ENCODE data around the gene UBP1. TPM values are rescaled to one million over a fixed set of nuclear protein-coding genes. Genes with fewer than 3 reads are reported as not detected.
A peak's percentile ranks its signal among the peaks of the same experiment; 100 is the strongest.
"Not testable (repeated sequence)": the region's sequence is repeated elsewhere in the genome, so short reads cannot be mapped to it uniquely, and the experiment has no call there.

Gene UBP1
- total RNA-seq, 1 donor: 79.5 TPM

GRCh38 chr3:33425453-33425852 lies 14.8 kb downstream of the UBP1 start:
- TF ChIP-seq CTCF (IDR thresholded peaks at IDR 0.05; ENCODE audit: insufficient read depth, low read depth, low read length): no peak
- DNase-seq (ENCODE audit: low read depth): peak; percentile 52
- H3K4me3 ChIP-seq (ENCODE audit: low read depth, low read length): no peak overlapping the region

- no peak for TF ChIP-seq CTCF (IDR thresholded peaks at IDR 0.05; ENCODE audit: insufficient read depth, low read depth, low read length)
- H3K4me3 ChIP-seq (ENCODE audit: low read depth, low read length): no peak overlapping the region
- DNase-seq (ENCODE audit: low read depth): no peak
Measured at GRCh38 chr3:33424606-33425452, 15.4 kb downstream of the UBP1 start.

GRCh38 chr3:33420966-33421365 lies 19.2 kb downstream of the UBP1 start:
- DNase-seq (ENCODE audit: low read depth): no peak
- no peak overlapping the region for H3K4me3 ChIP-seq (ENCODE audit: low read depth, low read length)
- peak; percentile 23 for TF ChIP-seq CTCF (IDR thresholded peaks at IDR 0.05; ENCODE audit: insufficient read depth, low read depth, low read length)

- no peak for DNase-seq (ENCODE audit: low read depth)
- H3K4me3 ChIP-seq (ENCODE audit: low read depth, low read length): no peak overlapping the region
- no peak for TF ChIP-seq CTCF (IDR thresholded peaks at IDR 0.05; ENCODE audit: insufficient read depth, low read depth, low read length)
Measured at GRCh38 chr3:33419948-33420347, 20.3 kb downstream of the UBP1 start.

DNA sequence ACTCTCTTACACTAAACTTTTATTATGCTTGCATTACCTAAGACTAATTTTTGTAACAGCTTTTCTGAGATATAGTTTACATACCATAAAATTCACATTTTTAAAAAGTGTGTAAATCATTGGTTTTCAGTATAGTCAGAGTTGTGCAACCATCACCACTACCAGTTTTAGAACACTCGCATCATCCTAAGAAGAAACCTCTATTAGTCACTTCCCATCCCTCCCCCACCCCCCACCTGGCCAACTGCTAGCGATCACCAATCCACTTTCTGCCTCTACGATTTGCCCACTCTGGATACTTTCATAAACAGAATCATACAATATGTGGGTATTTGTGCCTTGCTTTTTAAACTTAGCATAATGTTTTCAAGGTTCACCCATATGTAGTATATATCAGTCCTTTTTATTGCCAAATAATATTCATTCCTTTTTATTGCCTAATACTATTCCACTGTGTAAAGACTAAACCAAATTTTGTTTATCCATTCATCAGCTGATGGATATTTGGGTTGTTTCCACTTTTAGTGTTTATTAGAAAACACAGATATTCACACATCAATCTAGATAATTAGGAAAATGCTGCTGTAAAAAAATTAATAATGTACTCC lies 23.0 kb downstream of the UBP1 start:
- H3K4me3 ChIP-seq (ENCODE audit: low read depth, low read length): no peak overlapping the region
- TF ChIP-seq CTCF (IDR thresholded peaks at IDR 0.05; ENCODE audit: insufficient read depth, low read depth, low read length): no peak
- DNase-seq (ENCODE audit: low read depth): peak; percentile 59

GRCh38 chr3:33410816-33411215 lies 29.4 kb downstream of the UBP1 start:
- not testable (repeated sequence) for H3K4me3 ChIP-seq (ENCODE audit: low read depth, low read length); DNase-seq (ENCODE audit: low read depth)

DNA sequence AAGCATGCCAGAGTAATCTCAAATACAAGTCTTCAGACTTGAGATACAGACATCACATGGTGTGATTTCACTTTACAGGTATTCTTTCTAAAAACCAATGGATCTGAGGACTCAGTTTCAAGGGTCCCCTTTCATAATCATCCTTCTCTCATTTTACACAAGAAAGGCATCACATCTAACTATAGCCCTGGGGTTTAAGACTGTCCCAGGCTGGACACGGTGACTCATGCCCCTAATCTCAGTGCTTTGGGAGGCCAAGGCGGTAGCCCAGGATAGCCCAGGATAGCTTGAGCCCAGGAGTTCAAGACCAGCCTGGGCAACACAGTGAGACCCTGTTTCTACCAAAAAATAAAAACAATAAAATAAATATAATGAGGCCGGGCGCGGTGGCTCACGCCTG lies 36.4 kb downstream of the UBP1 start:
- DNase-seq (ENCODE audit: low read depth): no peak
- no peak for TF ChIP-seq CTCF (IDR thresholded peaks at IDR 0.05; ENCODE audit: insufficient read depth, low read depth, low read length)
- no peak overlapping the region for H3K4me3 ChIP-seq (ENCODE audit: low read depth, low read length)

Data from fibroblast of villous mesenchyme (primary cell).